Measurements from ENCODE around the gene PXMP4. TPM values are rescaled to one million over a fixed set of nuclear protein-coding genes. Genes with fewer than 3 reads are reported as not detected.
A peak's percentile ranks its signal among the peaks of the same experiment; 100 is the strongest.

PXMP4 gene
- total RNA-seq, 1 experiment from 2014 or later, result 16.9 TPM

DNA sequence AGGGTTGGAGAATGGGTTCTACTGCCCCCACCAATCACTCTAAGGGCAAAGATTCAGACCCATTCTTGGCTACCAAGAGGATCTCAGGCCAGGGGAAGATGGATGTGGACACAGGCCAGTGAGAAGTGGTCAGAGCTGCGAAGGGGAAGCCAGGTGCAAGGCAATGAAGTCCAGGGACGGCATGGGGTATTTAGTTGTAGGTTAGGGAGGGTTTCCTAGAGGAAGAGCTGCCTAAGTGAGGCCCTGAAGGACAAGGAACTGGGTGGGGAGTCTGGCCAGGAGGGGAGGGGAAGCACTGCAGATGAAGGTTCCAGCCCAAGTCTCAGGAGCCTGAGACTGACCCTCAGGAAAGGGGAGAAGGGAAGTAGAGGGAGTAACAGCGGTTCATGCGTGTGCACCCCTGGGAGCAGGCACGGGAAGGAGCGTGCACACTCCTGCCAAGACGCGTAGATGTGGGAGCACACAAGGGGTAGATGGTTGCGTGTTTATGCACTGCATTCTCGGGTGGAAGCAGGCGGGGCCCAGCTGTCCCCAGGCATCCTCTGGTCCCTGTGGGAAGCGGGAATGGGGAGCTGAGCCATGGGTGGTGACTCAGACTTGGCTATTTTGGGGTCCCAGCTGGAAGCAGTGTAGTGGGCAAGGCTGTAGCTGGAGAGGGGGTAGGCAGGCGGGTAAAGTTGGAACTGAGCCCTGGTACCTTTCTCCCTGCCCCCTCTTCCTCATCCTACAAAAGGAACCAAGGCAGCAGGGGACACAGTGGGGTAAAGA, 50.1 kb downstream of the PXMP4 start:
- peak; percentile 56 for DNase-seq (ENCODE audit: low read depth)

DNA sequence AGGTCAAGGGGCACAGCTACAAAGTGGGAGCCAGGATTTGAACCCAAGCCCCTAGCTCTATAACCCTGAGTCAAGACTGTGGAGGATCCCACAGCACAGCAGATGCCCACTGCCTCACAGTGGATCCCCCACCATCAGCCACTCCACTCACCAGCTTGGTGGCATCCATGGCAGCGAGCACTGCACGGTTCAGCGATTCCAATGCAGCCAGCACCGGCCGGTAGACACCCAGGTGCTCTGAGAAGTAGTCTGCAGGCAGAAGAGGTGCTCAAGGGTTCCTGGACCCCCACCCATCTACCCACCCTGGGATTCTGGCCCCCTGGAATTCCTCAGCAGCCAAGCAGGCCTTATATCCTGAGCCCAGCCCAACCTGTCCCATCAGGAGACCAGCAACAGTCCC, 50.9 kb downstream of the PXMP4 start:
- DNase-seq (ENCODE audit: low read depth), result no peak

DNA sequence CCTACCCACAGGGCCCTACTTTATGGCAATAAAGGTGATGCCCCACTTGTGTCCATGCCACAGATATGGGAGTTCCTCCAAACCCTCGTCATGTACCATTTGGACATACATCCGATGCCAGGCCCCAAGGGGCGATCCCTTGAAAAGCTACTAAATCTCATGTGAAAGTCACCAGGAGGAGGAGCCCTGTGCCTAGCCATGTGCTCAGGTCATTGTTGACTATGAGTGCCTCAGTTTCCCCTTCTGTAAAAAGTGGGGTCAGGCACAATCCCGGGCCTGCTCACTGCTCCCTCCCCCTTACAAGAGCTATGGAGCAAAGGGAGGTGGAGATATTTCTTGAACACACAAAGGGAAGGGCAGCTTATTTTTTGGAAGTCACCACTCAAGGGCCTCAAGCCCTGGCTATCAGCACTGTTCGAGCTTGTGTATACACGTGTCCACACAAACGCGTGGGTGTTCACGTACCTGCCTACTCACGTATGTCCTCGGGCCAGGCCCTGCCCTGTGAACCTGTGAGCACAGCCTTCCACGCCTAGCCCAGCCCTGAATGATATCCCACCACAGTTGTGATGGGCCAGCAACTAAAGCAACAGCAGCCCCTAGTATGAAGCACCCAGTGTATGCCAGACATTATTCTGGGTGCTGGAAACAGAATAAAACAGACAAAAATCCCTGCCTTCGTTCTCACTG, 51.5 kb downstream of the PXMP4 start:
- DNase-seq (ENCODE audit: low read depth), result no peak

DNA sequence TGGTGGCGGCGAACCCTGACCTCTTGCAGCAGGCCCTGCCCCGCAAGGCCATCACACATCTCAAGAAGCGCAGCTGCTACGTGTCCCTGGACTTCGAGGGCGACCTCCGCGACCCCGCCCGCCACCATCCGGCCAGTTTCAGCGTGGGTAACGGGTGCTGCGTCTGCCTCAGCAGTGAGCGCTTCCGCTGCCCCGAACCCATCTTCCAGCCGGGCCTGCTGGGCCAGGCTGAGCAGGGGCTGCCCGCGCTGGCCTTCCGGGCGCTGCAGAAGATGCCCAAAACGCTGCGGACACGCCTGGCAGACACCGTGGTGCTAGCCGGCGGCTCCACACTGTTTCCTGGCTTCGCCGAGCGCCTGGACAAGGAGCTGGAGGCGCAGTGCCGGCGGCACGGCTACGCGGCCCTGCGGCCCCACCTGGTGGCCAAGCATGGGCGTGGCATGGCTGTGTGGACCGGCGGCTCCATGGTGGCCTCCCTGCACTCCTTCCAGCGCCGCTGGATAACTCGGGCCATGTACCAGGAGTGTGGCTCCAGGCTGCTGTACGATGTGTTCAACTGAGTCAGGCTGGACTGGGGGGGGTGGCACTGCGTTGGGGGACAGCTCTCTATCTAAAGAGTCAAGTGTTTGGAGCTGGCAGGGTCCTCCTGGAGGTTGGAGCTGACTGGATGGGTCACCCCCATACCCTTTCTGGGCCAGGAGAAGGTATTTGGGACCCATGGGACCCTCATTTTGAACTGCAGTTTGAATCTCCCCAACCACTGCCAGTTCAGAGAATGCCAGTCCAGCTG, 52.2 kb downstream of the PXMP4 start:
- peak; percentile 65 for DNase-seq (ENCODE audit: low read depth)

DNA sequence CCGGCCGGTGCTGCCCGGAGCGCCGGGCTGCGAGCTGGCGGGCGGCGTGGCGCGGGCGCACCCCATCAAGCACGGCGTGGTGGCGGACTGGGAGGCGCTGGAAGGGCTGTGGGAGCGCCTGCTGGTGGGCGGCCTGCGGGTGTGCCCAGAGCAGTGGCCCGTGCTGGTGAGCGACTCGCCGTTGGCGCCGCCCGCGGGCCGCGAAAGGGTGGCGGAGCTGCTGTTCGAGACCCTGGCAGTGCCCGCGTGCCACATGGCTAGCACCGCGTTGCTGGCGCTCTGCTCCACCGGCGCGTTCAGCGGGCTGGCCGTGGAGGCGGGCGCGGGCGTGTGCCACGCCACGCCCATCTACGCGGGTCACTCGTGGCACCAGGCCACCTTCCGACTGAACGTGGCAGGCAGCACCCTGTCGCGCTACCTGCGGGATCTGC, 52.9 kb downstream of the PXMP4 start:
- DNase-seq (ENCODE audit: low read depth), result no peak

DNA sequence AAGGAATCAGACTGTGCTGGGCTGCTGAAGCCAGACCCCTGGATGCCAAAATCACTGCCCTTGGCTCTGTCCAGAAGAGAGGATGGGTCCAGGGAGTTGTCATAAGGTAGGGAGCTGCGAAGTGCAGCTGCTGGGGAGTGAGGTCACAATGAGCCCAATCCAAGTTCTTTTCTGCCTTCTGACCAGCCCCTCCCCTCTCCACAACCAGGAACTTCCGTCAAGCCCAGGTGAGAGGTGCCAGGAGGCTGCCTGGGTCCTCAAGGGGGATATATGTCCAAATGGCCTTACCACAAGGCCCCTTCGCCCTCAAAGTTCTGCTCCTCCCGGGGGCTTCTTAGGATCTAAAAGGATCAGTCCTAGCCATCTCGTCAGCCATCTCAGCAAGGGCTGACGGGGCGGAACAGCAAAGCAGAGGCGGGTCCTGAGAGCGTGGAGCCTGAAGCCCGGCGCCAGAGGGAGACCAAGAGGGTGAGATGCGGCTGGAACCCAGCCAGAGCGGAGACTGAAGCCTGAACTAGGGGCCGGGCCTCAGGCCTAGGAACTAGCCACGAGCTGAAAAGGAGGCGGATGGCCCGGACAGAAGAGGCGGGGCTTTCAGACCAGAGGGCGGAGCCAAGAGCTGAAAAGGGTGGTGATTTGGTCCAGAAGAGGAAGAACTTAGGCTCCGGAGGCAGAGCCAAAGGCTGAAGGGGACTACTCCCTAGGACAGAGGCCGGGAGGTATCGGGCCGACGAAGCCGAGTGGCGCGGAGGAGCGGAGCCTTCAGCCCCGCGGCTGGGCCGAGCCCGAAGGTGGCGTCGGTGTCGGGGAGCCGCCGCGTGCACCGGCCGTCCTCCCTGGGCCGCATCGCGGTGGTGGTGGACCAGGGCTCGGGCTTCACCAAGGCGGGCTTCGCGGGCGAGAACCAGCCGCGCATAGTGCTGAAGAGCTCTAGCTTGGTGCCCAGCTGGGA, 53.5 kb downstream of the PXMP4 start, which contains the start of gene ACTL10:
TSS of gene ACTL10 (plus strand) at position 651 of the 952 bp plus-strand sequence. CDS start 555 bp downstream, outside the sequence.
- peak; percentile 97 for DNase-seq (ENCODE audit: low read depth)

DNA sequence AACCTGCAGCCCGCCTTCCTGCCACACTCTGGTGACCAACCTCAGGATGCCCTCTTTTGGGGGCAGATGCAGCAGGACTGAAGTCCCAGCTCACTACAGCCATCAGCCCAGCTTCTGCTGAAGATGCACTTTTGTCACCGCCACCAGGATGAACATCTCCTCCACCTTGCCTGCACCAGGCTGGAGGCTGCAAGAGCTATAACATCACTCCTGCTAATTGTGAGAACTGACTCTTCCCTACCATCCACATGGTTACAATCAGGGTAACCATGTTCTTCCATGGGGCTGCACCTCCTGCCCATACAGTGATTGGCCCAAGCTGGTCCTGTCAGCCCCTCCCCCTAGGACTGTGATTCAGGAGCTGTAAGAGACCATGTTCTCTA, 55.4 kb downstream of the PXMP4 start:
- no peak for DNase-seq (ENCODE audit: low read depth)

DNA sequence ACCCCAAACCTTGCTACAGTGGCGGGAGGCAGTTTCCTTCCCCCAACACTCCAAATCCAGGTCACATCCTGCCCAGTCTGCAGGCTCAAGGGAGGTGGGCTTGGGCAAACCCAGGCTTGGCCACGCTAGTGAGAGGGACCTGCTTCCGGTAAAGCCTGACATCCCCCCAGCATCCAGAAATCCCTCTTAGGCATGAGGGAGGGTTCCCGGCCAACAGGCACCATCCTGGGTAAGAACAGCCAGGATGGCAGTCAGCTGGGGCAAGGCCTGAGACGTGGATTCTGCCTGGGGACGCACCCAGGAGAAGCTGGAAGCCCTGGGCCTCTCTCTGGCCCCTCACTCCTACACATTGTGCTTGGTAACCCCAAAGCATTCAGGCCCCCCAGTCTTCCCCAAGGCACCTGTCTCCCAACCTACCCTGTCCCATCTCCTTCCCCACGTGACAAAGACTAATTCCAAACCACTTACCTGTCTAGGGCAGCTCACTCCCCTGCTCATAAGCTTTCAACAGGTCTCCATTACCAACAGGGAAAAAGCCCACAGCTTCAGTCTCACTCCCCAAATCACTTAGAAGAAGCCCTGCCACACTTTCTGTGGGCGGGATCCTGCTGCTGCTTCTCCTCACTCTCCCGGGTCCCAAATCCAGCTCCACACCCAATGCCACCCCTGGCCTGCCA, 55.9 kb downstream of the PXMP4 start:
- DNase-seq (ENCODE audit: low read depth), result no peak

DNA sequence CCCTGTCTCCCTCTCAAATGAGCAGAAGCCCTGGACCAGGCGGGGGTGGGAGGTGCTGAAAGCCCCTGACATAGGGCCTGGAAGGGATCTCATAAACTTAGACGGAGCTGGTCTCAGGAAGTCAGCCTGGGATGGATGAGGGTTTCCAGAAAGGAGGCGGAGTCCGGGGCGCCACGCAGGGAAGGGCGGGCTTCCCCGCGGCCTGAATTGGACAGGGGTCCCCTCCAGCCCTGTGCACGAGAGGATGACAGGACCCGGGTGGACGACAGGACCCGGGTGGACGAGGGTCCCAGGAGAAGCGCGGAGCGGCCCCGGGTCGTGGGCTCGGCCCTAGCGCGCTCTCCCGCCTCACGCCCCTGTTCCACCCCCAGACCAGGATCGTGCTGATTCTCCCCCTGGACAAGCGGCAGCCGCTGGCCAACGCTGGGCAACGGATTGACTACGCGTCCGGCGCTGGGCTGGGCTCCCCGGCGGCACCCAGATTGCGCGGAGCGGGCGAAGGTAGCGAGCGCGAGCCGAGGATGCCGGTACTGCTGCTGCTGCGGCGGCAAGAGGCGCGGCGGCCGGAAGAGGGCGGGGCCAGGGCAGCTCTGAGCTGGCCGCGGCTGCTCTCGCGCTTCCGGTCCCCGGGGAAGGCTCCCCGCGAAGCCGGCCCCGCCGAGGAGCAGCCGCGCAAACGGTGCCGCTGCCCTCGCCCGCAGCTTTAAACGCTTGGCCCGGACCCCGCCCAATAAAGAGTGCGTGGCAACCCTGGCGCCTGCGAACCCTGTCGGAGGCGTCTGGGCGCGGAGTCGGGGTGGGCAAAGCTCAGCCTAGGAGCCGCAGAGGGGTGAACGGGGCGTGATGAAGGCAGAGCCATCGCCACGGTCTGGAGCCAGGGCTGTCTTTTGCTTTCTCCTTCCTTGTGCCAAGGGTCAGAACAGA, 56.7 kb downstream of the PXMP4 start:
- peak; percentile 84 for DNase-seq (ENCODE audit: low read depth)

DNA sequence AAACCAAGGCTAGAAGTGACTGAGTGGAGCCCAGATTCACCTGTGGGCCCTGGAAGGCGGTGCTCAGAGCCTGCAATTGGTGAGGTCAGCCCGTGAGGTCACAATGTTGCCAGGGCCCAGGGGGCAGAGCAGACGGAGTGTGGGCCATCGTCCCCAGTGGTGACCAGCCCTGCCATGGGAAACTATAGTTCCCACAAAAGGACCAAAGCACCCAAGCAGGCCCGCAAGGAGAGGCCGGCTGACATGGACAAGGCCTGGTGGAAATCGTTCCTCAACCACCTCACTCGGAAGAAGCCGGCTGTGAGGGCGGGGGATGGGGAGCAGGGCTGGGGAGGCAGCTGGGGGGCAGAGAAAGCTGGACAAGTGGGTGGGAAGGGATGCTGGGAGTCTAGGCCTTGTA, 57.9 kb downstream of the PXMP4 start, which contains the start of gene C20orf144:
TSS of gene C20orf144 (plus strand) at position 156 of the 400 bp plus-strand sequence. CDS start at position 175, 19 bp downstream.
- no peak for DNase-seq (ENCODE audit: low read depth)

DNA sequence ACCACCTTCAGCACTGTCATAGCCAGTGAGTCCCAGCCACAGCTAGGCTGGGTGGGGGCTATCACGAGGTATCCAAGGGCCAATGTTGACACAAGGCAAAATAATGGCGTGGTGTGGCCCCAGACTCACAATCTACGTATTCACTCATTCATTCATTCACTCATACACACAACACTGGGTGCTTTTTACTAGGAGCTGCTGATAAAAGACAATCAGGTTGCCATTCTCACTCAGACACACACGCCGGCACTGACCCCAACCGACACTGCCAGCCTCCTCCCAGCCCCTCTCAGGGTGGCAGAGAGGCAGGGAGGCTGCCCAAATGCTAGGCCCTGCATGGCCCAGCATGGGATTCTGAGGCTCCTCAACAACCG, 59.4 kb downstream of the PXMP4 start:
- no peak for DNase-seq (ENCODE audit: low read depth)

DNA sequence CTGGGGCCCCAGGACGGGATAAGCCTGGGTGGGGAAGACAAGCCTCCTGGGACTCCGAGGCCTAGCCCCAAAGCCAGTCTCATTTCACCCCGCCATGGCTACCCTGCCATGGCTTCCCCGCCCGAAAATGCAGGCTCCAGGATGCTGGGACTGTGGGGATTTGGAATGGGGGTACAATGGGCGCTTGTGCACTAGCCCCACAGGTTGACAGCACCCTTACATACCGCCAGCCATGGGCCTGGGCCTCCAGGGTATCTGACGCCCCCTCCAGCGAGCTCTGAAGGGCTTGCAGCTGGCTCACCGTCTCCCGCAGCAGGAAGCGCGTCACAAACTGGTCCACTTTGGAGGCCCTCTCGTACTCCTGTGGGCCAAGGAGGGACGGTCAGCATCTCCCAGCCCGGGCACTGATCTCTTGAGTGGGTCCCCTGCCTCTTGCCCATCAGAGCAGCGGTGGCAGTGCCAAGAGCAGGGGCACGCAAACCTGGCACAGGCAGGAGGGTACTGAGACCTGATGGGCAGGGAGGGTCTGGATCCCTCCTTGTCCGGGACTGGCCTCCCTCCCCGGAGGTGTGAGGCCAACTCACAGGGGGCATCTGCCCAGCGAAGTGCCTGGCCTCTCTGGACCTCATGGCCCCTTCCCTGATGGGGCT, 60.0 kb downstream of the PXMP4 start:
- DNase-seq (ENCODE audit: low read depth), result no peak

DNA sequence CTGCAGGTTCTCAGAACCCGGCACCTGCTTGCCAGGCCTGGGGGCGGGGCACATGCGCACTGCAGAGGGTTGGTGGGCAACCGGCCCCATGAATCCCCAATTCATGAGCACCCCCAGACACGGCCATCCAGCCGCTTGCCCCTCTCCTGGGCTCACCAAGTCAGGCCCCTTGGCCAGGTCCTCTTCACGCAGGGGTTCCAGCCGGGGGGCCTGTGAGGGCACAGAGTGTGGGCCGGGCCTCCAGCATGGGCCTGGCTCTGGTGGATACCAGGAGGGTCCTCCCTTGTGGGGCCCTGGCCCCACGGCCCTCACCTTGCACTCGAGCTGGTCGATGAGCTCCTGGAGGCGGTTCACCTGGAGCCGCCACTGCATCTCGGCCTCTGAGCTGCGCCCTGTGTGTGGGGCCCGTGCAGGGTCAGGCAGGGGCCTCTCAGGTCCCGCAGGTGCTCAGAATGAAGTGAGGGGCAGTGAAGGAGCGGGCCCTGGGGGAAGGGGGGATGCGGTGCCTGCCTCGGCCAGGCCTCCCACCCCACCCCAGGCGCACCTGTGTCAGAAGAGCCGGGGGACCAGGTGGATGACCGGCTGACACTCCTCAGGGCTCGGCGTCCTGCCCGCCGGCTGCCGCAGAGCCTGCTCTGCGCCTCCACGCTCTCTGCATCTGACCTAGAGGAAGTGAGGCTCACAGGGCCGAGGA, 60.6 kb downstream of the PXMP4 start:
- no peak for DNase-seq (ENCODE audit: low read depth)

DNA sequence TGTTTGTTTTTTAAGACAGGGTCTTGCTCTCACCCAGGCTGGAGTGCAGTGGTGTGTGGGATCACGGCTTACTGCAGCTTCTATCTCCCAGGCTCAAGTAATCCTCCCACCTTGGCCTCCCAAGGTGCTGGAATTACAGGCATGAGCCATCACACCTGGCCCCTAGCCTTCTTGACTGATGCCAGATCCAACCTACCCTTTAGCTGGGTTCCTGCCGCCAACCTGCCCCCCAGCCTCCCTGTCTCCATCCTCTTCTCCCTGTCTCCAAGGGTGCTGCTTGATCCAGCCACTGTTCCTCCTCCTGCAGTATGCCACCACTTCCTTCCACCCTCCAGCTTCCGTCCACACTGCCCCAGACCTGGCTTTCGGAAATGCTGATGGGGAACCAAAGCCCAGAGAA, 61.2 kb downstream of the PXMP4 start:
- no peak for DNase-seq (ENCODE audit: low read depth)

DNA sequence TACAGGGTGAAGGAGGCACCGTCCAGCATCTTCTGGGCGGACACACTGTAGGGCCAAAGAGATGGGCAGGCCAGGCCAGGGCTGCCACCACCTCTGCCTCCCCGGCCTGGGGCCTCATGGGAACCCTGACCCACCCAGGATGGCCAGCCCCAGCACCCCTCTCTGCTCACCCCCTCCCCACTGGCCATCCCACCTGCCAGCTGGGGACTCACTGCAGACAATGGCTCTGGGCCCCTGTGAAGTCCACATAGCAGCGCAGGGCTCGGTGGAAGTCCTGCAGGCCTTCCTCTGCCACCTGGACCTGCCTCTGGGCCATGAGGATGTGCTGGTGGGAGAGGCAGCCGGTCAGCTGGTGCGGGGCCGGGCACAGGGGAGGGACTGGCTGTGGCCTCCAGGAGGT, 61.6 kb downstream of the PXMP4 start:
- DNase-seq (ENCODE audit: low read depth), result no peak

DNA sequence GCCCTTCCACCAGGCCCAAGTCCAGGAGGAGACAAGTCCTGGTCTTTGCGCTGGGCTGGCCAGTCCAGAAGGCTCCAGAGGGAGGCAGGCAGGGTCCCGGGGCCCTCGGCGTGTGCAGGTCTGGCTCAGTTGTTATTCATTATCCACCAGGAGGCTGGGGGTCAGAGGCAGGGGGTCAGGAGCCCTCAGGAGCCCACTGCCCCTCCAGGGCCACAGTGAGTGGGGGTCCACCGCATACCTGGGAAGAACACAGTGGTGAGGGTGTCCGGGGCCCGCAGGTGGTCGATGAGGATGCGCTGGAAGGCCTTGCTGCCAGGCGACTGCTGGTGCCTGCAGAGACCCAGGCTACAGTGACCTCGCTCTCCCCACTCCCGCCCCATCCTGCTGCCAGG, 62.4 kb downstream of the PXMP4 start:
- DNase-seq (ENCODE audit: low read depth), result no peak

DNA sequence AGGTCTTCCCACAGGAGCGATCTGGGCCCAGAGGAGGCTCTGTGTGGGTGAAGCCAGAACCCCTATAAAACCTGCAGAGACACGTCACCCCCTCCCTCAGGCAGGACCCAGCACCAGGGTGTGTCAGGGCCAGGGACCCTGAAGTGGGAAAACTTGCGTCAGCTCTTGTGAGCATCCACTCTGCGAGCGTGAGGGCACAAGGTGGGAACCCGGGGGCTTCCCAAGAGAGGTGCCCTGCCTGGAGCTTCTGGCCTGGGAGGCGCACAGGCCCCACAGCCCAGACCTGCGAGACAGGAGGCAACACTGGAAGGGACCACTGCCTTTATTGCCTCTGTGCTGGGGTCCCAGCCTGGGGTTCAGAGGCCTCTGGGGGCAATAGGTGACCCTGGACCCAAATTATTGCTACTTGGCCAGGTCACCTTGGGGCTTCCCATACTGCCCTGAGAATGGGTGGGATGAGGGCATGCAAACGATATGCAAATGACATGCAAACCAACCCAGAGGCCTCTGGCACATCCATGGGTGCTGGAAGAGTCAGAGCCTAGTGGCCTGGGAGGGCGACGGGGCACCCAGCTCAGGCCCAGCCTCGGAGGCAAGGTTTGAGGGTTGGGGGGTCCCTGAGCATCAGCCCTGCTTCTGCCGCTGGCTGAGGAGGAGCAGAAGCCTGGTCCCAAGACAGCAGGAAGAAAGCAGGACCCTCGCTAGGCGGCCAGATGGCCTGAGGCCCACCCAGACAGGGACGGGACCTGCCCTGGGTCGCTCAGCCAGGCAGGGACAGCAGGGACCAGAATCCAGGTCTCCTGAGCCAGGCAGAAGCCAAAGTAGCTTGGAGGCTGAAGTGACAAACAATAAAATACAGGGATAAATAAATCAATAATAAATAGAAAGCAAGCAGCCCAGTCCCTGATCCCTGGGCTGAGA, 63.1 kb downstream of the PXMP4 start:
- no peak for DNase-seq (ENCODE audit: low read depth)

Data from RPMI7951 (cell line).